Right lobe of liver (tissue), 4 donors: ENCODE data around the gene MAPK12.

Source experiments
- POLR2A ChIP-seq: fragments of 450-650 bp; IDR thresholded peaks from one replicate; pipeline ENCODE4 v1.6.1; 2017; ENCODE audit warnings: antibody characterized with exemption, mild to moderate bottlenecking
- TF ChIP-seq, protein P1 (sequence below), 4 donors: fragments of 200-600 bp in 3 of 4; fragments of 450-650 bp in 1 of 4; IDR thresholded peaks; one replicate each; pipeline versions ENCODE4 v1.5.1 to v1.8.0; 2016 to 2022; ENCODE audit warnings: antibody characterized with exemption in 4 of 4, mild to moderate bottlenecking in 2 of 4
- donor health status: DM: no; HTN: no; CAD: no.
- donor health status: DM: no; HTN: no; CAD: no.
- donor health status: DM: no; HTN: yes; CAD: no.

DNA sequence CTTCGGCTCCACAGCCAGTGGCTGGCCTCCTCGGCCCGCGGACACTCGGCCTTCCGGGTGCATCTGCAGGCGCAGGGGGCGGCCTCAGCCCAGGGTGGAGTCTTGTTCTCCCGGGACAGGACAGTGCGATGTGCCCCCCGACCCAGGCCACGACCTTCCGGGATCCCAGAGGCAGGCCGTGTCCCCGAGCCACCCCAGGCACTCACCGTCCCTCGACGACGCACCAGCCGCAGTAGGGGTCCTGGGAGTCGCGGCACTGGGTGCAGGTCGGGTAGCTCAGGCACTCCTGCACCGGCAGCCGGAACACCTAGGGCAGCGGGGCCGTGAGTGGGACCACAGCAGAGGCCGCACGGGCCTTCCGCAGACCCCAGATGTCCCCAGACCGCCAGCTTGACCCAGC, 26.2 kb upstream of the MAPK12 start:
- TF ChIP-seq, protein P1, sequence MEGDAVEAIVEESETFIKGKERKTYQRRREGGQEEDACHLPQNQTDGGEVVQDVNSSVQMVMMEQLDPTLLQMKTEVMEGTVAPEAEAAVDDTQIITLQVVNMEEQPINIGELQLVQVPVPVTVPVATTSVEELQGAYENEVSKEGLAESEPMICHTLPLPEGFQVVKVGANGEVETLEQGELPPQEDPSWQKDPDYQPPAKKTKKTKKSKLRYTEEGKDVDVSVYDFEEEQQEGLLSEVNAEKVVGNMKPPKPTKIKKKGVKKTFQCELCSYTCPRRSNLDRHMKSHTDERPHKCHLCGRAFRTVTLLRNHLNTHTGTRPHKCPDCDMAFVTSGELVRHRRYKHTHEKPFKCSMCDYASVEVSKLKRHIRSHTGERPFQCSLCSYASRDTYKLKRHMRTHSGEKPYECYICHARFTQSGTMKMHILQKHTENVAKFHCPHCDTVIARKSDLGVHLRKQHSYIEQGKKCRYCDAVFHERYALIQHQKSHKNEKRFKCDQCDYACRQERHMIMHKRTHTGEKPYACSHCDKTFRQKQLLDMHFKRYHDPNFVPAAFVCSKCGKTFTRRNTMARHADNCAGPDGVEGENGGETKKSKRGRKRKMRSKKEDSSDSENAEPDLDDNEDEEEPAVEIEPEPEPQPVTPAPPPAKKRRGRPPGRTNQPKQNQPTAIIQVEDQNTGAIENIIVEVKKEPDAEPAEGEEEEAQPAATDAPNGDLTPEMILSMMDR (IDR thresholded peaks at IDR 0.05) = no peak
- TF ChIP-seq POLR2A = no peak
